AG10803 (cell line): Measurements from ENCODE around the gene MRPS25.

Source experiments
- DNase-seq: peaks from one replicate; pipeline ENCODE4 v3.0.0; 2010; ENCODE audit warnings: low read depth
- H3K4me3 ChIP-seq: 2 replicates; pipeline ENCODE4 v1.5.1; 2011; ENCODE audit warnings: mild to moderate bottlenecking, low read length, control low read depth
- TF ChIP-seq, protein P1 (sequence below): conservative IDR thresholded peaks from 2 replicates; pipeline ENCODE4 v1.5.1; 2011; ENCODE audit warnings: mild to moderate bottlenecking, low read length, control low read depth, inconsistent platforms

The MRPS25 gene

DNA sequence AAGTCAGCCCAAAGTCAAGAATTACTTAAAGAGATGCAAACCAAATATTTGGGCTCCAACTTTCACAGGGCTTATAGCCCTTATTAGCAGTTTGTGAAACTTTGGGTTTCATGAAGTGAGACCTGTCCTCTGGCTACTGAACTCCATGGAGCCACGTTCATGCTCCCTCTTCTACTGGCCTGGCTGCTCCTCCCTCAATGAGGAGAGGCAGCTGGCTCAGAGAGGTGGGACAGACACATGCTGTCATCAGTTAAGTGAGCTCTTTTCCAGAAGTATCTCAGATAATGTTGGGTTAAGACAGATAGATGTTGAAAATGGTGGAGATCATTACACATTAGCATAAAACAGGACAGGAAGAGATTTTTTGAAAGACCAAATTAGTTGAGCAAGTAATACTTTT, 19.4 kb downstream of the MRPS25 start:
- DNase-seq = no peak

GRCh38 chr3:15044326-15044725, 20.8 kb downstream of the MRPS25 start:
- no peak for DNase-seq
- no peak overlapping the region for H3K4me3 ChIP-seq
- TF ChIP-seq, protein P1, sequence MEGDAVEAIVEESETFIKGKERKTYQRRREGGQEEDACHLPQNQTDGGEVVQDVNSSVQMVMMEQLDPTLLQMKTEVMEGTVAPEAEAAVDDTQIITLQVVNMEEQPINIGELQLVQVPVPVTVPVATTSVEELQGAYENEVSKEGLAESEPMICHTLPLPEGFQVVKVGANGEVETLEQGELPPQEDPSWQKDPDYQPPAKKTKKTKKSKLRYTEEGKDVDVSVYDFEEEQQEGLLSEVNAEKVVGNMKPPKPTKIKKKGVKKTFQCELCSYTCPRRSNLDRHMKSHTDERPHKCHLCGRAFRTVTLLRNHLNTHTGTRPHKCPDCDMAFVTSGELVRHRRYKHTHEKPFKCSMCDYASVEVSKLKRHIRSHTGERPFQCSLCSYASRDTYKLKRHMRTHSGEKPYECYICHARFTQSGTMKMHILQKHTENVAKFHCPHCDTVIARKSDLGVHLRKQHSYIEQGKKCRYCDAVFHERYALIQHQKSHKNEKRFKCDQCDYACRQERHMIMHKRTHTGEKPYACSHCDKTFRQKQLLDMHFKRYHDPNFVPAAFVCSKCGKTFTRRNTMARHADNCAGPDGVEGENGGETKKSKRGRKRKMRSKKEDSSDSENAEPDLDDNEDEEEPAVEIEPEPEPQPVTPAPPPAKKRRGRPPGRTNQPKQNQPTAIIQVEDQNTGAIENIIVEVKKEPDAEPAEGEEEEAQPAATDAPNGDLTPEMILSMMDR = no peak

More for the DNA sequence above, 19.4 kb downstream of the MRPS25 start:
- TF ChIP-seq, protein P1 = no peak
- H3K4me3 ChIP-seq = no peak overlapping the region

GRCh38 chr3:15043408-15044171, 21.5 kb downstream of the MRPS25 start:
- H3K4me3 ChIP-seq = no peak overlapping the region

GRCh38 chr3:15042936-15043335, 22.2 kb downstream of the MRPS25 start:
- peak; percentile 24 for DNase-seq
- no peak overlapping the region for H3K4me3 ChIP-seq
- TF ChIP-seq, protein P1 = no peak

More at GRCh38 chr3:15043408-15044171, 21.5 kb downstream of the MRPS25 start:
- no peak for DNase-seq
- TF ChIP-seq, protein P1 = no peak

- no peak overlapping the region for H3K4me3 ChIP-seq
- TF ChIP-seq, protein P1 = no peak
- DNase-seq = no peak
These were observed 23.2 kb downstream of the MRPS25 start for GRCh38 chr3:15041950-15042349.

- H3K4me3 ChIP-seq = no peak overlapping the region
- TF ChIP-seq, protein P1 = no peak
- DNase-seq = no peak
These were observed 24.3 kb downstream of the MRPS25 start for GRCh38 chr3:15040844-15041243.

GRCh38 chr3:15038306-15038705, 26.8 kb downstream of the MRPS25 start:
- TF ChIP-seq, protein P1 = no peak
- DNase-seq = no peak
- H3K4me3 ChIP-seq = no peak overlapping the region
